GM19238 (cell line): Measurements from ENCODE around the gene LYZL2.
"Not testable (repeated sequence)": the region's sequence is repeated elsewhere in the genome, so short reads cannot be mapped to it uniquely, and the experiment has no call there.

Experiments used
- DNase-seq: peaks from one replicate; pipeline ENCODE4 v3.0.0; 2011; ENCODE audit warnings: low spot score; ENCODE audit not compliant: insufficient read length

The LYZL2 gene

DNA sequence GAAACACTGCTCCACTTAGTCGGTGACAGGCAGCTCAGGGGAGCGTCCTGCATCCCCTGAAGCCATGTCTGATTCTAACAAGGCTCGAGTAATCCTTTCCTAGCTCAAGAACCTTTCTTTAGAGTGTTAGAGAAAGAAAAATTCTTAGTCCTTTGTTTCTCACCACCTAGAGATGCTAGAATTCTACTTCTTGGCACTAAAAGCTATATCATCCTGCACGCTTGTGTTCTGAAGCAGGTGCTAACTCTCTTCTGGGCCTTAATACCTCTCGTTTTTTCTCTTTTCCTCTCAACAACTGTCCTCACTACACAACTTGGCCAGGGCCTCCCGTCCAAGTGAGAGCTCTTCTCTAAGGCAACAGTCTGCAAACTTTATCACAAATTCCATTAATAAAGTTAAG lies at the start of gene LYZL2:
Gene LYZL2 (minus strand): TSS at position 101 of the 400 bp plus-strand sequence. CDS start 2,838 bp downstream, outside the sequence.
- no peak for DNase-seq

DNA sequence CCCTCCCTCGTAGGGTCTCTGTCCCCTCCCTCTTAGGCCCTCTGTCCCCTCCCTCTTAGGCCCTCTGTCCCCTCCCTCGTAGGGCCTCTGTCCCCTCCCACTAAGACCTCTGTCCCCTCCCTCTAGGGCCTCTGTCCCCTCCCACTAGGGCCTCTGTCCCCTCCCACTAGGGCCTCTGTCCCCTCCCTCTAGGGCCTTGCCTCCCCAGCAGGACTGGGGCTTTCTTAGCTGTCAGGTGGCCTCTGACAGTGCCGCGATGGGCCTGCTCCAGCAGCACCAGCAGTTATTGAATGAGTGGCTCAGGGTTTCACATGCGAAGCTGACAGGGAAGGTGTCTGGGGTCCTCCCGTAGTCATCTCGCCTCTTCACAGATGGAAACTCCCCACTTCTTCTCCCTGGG lies 48.1 kb upstream of the LYZL2 start:
- not testable (repeated sequence) for DNase-seq

DNA sequence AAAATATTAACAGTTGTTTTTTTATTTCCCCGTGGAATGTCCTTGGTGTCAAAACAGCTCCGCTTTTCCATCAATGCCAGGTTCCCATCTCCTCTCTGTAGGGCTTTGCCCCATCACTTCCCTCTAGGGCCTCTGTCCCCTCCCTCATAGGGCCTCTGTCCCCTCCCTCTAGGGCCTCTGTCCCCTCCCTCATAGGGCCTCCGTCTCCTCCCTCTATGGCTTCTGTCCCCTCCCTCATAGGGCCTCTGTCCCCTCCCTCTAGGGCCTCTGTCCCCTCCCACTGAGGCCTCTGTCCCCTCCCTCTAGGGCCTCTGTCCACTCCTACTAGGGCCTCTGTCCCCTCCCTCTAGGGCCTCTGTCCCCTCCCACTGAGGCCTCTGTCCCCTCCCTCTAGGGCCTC lies 47.6 kb upstream of the LYZL2 start:
- DNase-seq, result not testable (repeated sequence)

DNA sequence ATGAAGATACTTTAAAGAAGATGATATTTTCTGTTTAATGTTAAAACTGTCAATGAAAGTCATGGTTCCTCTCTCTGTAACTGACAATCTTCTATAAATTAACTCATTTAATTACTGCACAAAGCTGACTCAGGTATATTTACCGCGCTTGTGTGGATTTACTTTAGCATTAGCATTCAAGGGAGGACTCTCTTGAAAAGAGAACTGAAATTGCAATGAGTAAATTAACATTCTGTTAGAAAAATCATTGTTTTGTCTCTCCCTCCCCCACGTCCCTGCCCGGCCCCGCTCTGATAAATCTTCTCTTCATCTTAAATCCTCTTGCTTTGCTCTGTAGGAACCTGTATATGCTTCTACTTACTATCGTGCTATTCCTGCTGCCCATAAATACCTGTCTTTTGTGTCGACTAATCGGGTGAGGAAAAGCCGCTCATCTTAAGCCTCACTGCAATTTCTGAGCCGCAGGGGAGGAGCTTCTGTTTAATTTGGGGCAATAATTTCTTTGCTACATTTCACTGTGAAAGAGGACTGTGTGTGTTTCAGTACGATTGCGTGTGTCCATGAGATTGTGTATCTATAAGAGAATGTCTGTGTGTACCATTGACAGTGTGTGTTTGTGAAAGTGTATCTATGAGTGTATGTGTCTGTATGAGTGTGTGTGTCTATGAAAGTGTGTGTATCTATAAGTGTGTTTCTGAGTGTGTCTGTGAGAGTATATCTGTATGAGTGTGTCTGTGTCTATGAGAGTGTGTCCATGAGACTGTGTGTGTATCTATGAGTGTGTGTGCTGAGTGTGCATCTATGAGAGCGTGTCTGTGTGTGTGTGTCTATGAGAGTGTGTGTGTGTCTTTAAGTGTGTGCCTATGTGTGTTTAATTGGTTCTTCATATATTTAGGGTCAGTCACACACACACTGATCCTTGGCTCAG lies 46.5 kb upstream of the LYZL2 start:
- DNase-seq, result no peak

DNA sequence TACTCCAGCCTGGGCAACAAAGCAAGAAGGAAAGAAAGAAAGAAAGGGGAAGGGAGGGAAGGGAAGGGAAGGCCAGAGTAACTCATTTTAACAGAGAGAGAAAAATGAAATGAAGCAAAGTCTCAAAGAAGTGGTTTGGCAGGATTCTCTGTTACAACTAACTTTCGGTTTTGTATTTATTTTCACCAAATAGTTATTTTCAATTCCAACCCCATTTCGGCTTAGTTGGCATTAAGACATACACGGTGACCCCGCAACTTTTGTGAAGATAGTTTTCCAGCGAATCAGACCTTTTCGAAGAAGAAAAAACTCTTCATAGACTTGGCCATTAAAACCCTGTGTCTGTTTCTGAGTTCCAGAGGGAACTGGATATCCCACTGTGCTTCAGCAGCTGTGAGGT lies 45.2 kb upstream of the LYZL2 start:
- DNase-seq, result no peak

DNA sequence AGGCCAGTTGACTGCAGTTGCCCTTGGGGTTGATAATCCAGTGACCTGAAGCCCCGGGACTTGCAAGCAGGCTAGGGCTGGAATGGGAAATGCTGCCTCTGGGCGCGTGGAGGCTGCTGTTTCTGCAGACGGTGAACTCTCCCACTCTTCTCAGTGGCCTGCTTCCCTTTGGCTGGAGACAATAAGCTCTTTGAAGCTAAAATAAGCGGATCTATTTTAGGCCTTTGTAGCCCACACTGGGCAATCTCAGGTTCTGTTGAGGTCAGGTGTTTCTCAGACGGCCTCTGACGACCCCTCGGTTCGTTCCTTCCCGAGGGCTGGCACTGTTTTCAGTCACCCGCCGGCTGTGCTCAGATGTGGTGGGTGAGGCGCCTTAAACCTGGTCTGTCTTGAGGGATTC lies 43.7 kb upstream of the LYZL2 start:
- DNase-seq, result not testable (repeated sequence)

DNA sequence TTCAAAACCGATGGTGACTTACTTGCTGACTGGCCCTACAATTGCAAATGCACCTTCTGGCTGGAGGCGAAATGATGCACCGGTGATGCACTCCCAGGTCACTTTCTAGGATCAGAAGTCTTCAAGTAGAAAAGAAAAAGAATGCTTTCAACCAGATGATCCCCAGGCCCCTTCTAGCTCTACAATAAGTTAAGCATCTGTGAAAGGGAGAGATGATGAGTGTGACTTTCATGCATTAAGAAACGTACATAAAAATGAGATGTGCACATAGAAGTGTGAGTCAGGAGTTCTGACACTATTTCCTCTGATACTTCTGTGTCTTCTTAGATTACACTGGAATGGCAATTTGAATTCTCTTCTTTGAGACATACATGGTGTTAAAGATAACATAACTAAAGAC lies 42.8 kb upstream of the LYZL2 start:
- DNase-seq, result not testable (repeated sequence)

DNA sequence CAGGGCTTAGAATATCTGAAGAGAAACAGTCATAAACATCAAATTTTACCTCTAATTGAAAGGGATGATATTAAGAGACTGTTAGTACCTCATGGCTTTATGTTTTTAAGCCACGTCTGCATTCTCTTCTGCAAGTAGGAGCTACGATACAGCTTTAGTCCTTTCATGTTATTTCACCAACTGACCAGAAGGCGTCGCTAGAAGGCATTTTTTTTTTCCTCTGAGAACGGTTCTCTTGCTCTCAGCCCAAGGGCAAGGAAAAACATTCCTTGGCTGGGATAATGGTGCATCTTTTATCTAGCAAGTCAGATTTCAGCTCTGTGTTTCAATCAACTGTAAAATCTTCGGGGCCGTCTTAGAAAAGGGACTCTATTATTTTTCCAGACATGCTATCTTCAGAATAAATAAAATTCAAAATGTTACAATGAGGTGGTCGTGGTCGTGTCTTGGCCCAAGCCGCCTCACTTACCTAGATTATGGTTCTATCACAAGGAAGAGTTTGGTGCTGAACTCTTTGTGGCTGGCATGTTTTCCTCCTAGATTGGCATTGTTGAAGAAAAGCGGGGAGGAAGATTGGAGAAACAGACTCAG lies 41.6 kb upstream of the LYZL2 start:
- no peak for DNase-seq

DNA sequence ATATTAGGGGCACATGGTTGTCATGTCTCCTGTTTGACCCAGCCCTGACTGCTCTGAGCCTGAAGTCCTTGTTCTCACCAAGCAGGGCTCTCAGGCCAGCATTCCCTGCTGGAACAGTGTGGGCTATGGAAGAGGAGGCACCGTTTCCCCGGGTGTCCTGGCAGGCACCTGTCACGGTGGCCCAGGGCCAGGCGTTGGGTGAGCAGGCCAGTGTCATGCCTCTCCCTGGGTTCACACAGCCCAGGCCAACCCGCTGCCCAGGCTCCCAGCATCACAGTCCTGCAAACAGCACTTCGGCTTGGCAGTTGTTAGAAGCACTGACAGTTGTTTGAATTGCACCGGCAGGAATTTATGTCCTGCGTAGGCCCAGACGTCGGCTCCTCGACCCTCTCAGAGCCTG lies 38.4 kb upstream of the LYZL2 start:
- not testable (repeated sequence) for DNase-seq

DNA sequence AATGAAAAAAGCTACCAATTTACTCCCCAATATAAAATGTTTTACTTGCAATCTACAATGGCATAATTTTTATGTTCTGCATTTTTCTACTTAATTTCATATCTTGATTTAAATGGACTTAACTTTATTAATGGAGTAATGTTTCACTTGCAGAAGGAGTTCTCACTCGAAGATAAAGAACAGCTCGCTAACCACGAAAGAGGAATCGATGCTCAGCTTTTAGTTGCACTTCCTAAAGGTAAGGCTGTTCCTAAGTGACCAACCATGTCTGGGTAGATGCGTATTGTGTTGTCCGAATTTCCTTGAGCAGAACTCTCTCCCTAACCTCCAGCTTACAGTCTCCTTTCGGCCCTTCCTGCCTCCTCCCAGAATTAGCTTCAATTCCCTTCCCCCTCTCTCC lies 33.9 kb upstream of the LYZL2 start:
- not testable (repeated sequence) for DNase-seq

DNA sequence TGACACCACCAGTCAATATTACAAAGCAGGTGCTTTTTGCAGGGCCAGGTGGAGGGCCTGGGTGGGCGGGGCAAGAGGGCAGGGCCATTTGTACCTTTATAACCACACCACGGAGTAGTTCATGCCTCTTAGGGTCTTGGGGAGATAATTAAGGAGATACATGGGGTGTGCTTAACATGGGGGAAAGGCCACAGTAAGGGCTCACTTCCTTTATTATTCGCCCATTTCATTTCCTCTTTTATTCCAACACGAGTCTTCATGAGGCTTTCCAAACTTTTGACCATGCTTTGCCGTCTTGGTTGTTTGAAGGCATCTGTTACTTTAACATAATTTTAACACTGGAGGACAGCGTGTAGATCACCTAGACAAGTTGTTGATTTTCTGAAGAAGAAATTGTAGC lies 33.3 kb upstream of the LYZL2 start:
- DNase-seq, result no peak

DNA sequence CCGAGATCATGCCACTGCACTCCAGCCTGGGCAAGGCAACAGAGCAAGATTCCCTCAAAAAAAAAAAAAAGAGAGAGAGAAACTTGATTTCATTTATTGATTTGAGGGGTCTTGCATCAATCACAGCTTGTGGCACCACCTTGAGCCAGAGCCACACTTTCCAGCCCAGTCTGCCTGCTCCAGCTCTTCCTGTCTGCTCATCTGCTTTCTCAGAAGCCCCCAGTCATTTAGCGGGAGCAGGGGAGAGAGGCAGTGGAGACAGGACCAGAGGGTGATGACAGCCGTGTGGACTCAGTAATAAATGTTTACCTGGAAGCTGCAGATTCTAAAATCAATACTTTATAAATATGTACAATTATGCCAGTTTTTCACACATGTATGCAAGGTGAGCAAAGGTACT lies 30.8 kb upstream of the LYZL2 start:
- not testable (repeated sequence) for DNase-seq

DNA sequence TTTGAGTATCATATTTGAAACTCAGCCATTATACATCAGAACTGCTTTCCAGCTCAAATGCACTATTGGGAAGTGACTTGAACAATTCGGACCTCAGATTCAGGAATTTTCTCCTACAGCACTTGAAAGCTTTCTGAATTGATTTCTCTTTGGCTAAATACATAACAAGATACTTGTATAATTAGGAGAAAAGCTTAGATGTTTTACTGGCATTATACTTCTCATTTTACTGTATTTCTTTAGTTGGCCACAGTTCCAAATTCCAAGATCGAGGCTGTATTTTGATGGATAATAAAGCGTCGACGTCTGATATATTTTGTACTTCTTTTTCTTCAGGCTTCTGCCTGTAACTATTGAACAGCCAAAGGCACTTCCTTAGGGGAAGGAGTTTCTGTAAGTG lies 26.7 kb upstream of the LYZL2 start:
- DNase-seq, result no peak

DNA sequence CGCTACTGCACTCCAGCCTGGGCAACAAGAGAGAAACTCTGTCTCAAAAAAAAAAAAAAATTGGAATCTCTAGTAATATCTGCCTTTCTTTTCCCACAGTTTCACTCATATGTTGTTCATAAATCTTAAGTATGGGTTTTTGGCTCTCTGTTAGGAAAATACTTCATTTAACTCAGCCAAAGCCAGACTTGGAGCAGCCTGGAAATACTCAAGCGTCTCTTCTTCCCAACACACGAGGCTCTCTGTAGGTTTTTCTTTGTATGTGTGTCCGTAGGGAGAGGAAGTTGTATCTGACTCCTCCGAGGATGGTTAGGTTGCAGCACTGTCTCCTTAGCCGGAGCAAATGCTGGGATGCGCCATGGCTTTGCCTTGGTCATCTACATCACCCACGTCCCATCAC lies 25.4 kb upstream of the LYZL2 start:
- DNase-seq, result not testable (repeated sequence)

DNA sequence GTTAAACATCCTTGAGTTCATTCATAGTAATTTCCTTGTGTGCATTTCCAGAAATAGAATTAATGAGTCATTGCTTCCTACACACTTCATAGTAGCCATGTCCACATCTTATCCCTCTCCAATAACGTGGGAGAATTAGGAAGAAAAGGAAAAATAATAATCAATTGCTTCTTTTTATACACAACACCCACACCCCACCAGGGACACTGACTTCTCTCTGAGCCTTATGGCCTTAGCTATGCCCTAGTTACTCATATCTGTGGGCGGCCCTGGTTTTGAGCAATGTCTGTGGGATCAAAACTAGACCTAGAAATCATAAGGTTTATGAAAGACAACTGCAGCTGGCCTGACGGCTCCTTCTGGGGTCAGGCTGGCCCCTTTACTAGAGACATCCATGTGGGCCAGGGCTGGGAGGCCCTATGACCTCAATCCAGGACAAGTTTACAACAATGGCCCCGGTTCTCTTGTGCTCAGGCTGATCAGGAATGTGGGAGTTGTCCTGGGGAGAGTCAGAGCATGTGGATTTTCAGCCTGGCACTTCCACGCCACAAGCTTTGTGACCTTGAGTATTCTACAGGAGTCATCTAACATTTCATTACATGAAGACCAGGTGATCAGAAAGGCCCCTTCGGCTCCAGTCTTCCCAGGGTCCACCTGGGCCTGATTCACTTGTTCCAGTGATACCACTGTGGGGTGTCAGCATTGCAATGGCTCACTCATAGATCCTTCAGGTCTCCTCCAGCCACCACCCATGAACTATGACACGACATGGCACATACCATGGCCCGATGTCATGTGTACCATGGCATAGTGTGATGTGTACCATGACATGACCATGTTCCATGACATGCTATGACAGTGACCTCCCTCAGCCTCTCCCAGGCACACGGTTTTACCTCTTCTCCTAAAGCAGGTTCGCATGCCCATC lies 22.2 kb upstream of the LYZL2 start:
- not testable (repeated sequence) for DNase-seq

DNA sequence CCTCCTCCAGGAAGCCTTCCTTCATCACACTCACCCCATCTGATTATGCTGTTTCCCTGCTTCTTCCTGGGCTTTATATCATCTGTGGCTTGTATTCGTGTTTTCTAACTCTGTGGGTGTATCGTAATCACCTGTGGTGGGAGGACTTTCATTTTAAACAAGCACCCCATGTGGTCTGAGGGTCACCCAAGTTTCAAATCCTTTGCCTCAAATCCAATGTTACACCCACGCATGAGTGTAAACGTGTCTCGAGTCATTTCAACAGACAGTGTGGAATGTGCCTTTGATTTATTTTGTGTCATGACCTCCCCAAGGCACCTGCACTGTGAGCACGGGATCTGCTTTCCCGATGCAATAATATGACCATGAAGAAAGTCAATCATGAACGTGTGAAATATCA lies 17.5 kb upstream of the LYZL2 start:
- no peak for DNase-seq

DNA sequence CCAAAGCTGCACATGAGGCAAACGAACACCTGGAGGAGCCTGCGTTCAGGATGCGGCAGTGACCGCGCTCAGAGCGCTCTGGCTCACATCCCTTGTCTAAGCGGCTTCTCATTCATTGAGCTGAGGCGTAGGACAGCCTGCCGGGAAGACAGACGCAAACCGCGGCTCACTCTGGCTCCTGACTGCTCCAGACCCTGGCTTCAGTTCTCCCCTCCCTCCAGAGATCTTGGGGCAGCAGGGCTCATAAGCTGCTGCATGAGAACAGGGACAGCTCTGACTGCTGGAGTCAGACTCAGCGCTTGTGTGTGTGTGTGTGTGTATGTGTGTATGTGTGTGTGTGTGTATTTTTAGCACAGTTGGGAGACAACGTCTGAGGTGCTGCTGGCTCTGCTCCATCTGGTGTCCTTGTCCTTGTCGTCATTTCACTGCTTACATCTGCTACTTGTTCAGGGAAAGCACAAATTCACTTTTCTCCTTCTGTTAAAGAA lies 15.8 kb upstream of the LYZL2 start:
- no peak for DNase-seq

DNA sequence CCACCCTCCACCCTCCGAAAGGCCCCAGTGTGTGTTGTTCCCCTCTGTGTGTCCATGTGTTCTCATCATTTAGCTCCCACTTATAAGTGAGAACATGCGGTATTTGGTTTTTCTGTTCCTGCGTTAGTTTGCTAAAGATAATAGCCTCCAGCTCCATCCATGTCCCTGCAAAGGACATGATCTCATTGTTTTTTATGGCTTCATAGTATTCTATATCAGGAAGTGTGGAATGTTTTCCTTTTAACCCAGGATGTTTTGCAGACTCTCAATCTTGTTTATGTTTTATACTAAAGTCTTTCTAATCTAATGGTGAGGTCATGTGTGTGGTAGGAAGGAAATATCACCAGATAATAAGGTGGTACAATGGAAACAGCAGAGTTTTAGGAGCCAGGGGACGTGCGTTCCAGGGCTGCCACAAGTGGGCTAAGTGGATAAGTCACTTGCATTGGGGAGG lies 14.9 kb upstream of the LYZL2 start:
- not testable (repeated sequence) for DNase-seq

DNA sequence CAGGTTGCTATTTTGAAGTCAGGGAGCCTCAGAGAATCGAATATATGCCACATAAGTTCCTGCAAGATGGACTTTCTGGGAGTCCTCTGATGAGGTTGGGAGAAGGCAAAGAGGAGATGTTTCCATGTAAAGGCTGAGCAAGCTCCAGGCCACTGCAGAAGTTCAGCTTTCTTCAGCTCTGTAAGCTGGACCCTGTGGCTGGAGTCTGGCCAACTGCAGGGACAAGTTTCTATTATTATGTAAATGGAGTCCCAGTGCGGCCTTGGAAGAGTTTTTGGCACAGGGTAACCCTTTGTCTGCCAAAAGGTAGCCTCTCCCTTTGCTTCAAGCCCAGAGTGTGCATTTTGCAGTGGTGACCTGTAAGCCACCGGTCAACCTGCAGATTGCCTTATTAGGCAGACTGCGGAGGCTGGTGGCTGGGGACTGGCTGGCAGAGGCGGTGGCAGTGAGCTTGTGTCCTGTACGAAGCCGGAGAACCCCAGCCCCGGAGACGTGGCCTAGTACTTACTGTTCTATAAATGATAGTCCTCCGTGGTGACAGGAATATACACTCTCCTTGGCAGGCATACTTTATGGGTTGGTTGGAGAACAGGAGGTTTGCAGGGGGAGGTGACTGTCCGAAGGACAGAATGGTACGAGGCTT lies 14.1 kb upstream of the LYZL2 start:
- DNase-seq, result not testable (repeated sequence)

DNA sequence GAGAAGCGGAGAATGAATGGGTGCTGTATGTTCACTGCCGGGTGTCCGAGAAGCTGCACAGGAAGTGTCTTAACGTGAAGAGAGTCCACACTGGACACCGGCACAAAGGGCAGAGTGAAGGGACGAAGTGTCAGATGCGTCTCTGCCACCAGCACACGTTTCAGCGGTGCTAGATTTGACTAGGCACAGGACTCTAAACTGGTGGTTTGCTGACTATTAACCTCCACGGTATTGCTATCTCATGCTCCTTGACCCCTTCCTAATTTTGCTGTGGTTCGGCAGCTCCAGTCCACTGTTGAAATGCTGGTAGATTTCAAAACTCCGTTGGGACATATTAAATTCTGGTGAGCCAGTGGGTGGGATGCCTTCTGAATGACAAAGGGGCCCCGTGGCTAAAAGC lies 13.3 kb upstream of the LYZL2 start:
- DNase-seq, result not testable (repeated sequence)
